K562 (cell line): ENCODE measurements around the gene TMCC1. TPM values are rescaled to one million over a fixed set of nuclear protein-coding genes. Genes with fewer than 3 reads are reported as not detected.
A peak's percentile ranks its signal among the peaks of the same experiment; 100 is the strongest.

Experiments
- FIP1L1 ChIP-seq: fragments of 200-400 bp; formaldehyde crosslinking; IDR thresholded peaks from 2 replicates; pipeline ENCODE4 v1.6.1; 2018; ENCODE audit warnings: mild to moderate bottlenecking, low read depth, low read length; ENCODE audit not compliant: poor library complexity, severe bottlenecking
- HNRNPUL1 ChIP-seq: fragments of 200-400 bp; formaldehyde crosslinking; IDR thresholded peaks from 2 replicates; pipeline ENCODE4 v1.6.1; 2017; ENCODE audit warnings: low read length
- PHB ChIP-seq: fragments of 250-450 bp; sonication (Bioruptor Pico); IDR thresholded peaks from 2 replicates; pipeline ENCODE4 v1.5.0; 2021
- PRDM10 ChIP-seq: fragments of 450-650 bp; IDR thresholded peaks from 2 replicates; pipeline ENCODE4 v1.6.1; 2018; ENCODE audit not compliant: partially characterized antibody
- PTRF ChIP-seq: fragments of 450-650 bp; IDR thresholded peaks from 2 replicates; pipeline ENCODE4 v1.6.1; 2016; ENCODE audit warnings: mild to moderate bottlenecking, missing genetic modification characterization, missing compliant biosample characterization
- SNRNP70 ChIP-seq: fragments of 200-400 bp; formaldehyde crosslinking; optimal IDR thresholded peaks from 2 replicates; pipeline ENCODE3; 2017; ENCODE audit warnings: low read depth, low read length
- SOX6 ChIP-seq: fragments of 450-650 bp; IDR thresholded peaks from 2 replicates; pipeline ENCODE4 v1.6.1; 2014; ENCODE audit warnings: mild to moderate bottlenecking
- ZMIZ1 ChIP-seq, 2 experiments: fragments of 150-350 bp in 1 of 2; IDR thresholded peaks; 2 replicates each; pipeline ENCODE4 v1.6.1; 2012 to 2016; ENCODE audit warnings: low read depth in 2 of 2, low read length in 2 of 2, mild to moderate bottlenecking in 1 of 2, moderate library complexity in 1 of 2
- ZNF445 ChIP-seq: fragments of 250-450 bp; sonication (Bioruptor Pico); IDR thresholded peaks from 2 replicates; pipeline ENCODE4 v1.4.0; 2020; ENCODE audit warnings: low read depth, mild to moderate bottlenecking, moderate library complexity
- polyA plus RNA-seq, 8 experiments: library from polyadenylated mRNA; depleted of rRNA in 4 of 8; stranded (reverse) in 5 of 8; unstranded in 3 of 8; fragments of >200 nt; fragmentation: Nextera tagmentation in 2 of 8; fragmentation: Illumina TruSeq in 1 of 8; extraction: Ambion mirVana in 2 of 8; extraction: Trizol in 1 of 8; gene quantifications; 2 replicates each; pipeline versions ENCODE4 v1.2.1 to v1.2.3, GENCODE V29; 2011 to 2014; ENCODE audit warnings: inconsistent platforms in 1 of 8, missing spikeins in 1 of 8
- total RNA-seq, 7 experiments: library from RNA; depleted of rRNA in 6 of 7; stranded (reverse); fragments of >200 nt in 6 of 7; fragmentation: Illumina TruSeq in 2 of 7; extraction: Trizol in 2 of 7; gene quantifications; 2 replicates each; pipeline versions ENCODE4 v1.2.1 to v1.2.3, GENCODE V29; 2011 to 2021; ENCODE audit warnings: low replicate concordance in 1 of 7
- TF ChIP-seq, protein P1 (sequence below), 2 experiments: fragments of 450-650 bp; formaldehyde crosslinking in 1 of 2; IDR thresholded peaks; 2 replicates each; pipeline versions ENCODE4 v1.4.0 to v1.6.1; 2014 to 2020; ENCODE audit warnings: mild to moderate bottlenecking in 2 of 2, borderline replicate concordance in 1 of 2, low read depth in 1 of 2
- TF ChIP-seq, protein P2 (sequence below): fragments of 250-450 bp; sonication (Bioruptor Pico); IDR thresholded peaks from 2 replicates; pipeline ENCODE4 v1.8.0; 2022; ENCODE audit warnings: moderate library complexity, mild to moderate bottlenecking, inconsistent platforms

Gene TMCC1
- total and polyA plus RNA-seq, 9 of the 15 experiments (the other 6 are each of a cell fraction or from before 2014, with no cell fraction given), result 0.89 to 8.7 (median 4.0) TPM

- TF ChIP-seq ZMIZ1 (IDR thresholded peaks at IDR 0.05; ENCODE audit: low read depth in 2 of 2, low read length in 2 of 2), result 0 out of 4 replicates have a peak, but pooled peaks of 1 of the 2 experiments have one; percentile 39
- TF ChIP-seq HNRNPUL1, result no peak
- no peak for TF ChIP-seq PHB (CRISPR knock-in tag)
- TF ChIP-seq, protein P1, sequence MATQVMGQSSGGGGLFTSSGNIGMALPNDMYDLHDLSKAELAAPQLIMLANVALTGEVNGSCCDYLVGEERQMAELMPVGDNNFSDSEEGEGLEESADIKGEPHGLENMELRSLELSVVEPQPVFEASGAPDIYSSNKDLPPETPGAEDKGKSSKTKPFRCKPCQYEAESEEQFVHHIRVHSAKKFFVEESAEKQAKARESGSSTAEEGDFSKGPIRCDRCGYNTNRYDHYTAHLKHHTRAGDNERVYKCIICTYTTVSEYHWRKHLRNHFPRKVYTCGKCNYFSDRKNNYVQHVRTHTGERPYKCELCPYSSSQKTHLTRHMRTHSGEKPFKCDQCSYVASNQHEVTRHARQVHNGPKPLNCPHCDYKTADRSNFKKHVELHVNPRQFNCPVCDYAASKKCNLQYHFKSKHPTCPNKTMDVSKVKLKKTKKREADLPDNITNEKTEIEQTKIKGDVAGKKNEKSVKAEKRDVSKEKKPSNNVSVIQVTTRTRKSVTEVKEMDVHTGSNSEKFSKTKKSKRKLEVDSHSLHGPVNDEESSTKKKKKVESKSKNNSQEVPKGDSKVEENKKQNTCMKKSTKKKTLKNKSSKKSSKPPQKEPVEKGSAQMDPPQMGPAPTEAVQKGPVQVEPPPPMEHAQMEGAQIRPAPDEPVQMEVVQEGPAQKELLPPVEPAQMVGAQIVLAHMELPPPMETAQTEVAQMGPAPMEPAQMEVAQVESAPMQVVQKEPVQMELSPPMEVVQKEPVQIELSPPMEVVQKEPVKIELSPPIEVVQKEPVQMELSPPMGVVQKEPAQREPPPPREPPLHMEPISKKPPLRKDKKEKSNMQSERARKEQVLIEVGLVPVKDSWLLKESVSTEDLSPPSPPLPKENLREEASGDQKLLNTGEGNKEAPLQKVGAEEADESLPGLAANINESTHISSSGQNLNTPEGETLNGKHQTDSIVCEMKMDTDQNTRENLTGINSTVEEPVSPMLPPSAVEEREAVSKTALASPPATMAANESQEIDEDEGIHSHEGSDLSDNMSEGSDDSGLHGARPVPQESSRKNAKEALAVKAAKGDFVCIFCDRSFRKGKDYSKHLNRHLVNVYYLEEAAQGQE (IDR thresholded peaks at IDR 0.05; ENCODE audit: borderline replicate concordance), result no peak
- TF ChIP-seq, protein P1 (CRISPR knock-in tag; IDR thresholded peaks at IDR 0.05; ENCODE audit: low read depth), result no peak
- peak; percentile 96 for TF ChIP-seq SOX6
- TF ChIP-seq FIP1L1, result no peak
- TF ChIP-seq SNRNP70, result no peak
- TF ChIP-seq PTRF, result no peak
- no peak for TF ChIP-seq ZNF445
- TF ChIP-seq, protein P2, sequence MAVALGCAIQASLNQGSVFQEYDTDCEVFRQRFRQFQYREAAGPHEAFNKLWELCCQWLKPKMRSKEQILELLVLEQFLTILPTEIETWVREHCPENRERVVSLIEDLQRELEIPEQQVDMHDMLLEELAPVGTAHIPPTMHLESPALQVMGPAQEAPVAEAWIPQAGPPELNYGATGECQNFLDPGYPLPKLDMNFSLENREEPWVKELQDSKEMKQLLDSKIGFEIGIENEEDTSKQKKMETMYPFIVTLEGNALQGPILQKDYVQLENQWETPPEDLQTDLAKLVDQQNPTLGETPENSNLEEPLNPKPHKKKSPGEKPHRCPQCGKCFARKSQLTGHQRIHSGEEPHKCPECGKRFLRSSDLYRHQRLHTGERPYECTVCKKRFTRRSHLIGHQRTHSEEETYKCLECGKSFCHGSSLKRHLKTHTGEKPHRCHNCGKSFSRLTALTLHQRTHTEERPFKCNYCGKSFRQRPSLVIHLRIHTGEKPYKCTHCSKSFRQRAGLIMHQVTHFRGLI (CRISPR knock-in tag), result no peak
- TF ChIP-seq PRDM10, result no peak
Observed at GRCh38 chr3:129793942-129794310, 99.6 kb downstream of the TMCC1 start (continued).
